ENCODE measurements around the gene OGFR.

Gene OGFR

GRCh38 chr20:62860924-62861691 lies 56.5 kb downstream of the OGFR start:
- peaks cover 14% of the 10 kb centered on the region for H3K36me3 Mint-ChIP-seq (ENCODE audit: low read depth)
- peaks cover 35% of the 10 kb centered on the region for H3K27me3 Mint-ChIP-seq (ENCODE audit: low read depth, poor library complexity)
- no peak overlapping the region for H3K4me3 Mint-ChIP-seq
- TF ChIP-seq CTCF (IDR thresholded peaks at IDR 0.05), result no peak
- H3K4me1 Mint-ChIP-seq, result peaks cover 33% of the 10 kb centered on the region
- H3K27ac Mint-ChIP-seq, result no peak overlapping the region
- H3K9me3 Mint-ChIP-seq, result peaks cover 34% of the 10 kb centered on the region
- DNase-seq, result no peak

GRCh38 chr20:62861726-62862336 lies 57.2 kb downstream of the OGFR start, which contains the start of gene TCFL5:
TSS of gene TCFL5 (minus strand) at chr20:62861822. CDS start at chr20:62861670, 152 bp downstream.
- H3K27me3 Mint-ChIP-seq (ENCODE audit: low read depth, poor library complexity), result peaks cover 40% of the 10 kb centered on the region
- peaks cover 34% of the 10 kb centered on the region for H3K9me3 Mint-ChIP-seq
- no peak for TF ChIP-seq CTCF (IDR thresholded peaks at IDR 0.05)
- peak; percentile 96 for DNase-seq
- H3K27ac Mint-ChIP-seq, result no peak within 1 kb of the TSS
- H3K4me1 Mint-ChIP-seq, result peaks cover 33% of the 10 kb centered on the region
- peak within 1 kb of the TSS; percentile 80 for H3K4me3 Mint-ChIP-seq
- peaks cover 13% of the 10 kb centered on the region for H3K36me3 Mint-ChIP-seq (ENCODE audit: low read depth)
